ELF-1 (cell line): ENCODE data around the gene CYSLTR2.

Experiments used
- DNase-seq: peaks from one replicate; pipeline ENCODE4 v3.0.0-alpha.2; 2016; ENCODE audit warnings: low read depth, low spot score

The CYSLTR2 gene

GRCh38 chr13:48738311-48738710 lies 84.6 kb downstream of the CYSLTR2 start:
- no peak for DNase-seq

- no peak for DNase-seq
Measured at GRCh38 chr13:48739386-48739964, 85.7 kb downstream of the CYSLTR2 start.

DNA sequence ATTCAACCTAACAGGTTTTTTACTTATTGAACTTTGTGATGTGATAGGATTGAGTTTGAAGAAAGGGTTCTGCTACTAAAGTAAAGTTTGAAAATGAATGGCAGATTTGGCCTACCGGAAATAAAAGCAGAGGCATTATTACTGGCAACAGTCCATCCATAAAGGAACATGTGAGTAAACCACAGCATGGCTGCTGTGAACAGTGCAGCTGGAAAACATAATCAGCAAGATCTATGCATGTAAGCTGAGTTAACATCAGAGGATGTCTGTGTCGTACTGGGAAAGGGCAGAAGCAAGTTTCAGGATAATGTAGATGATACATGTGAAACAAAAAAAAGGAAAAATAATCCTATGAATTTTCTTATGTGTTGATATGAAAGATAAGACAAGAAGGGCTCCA lies 87.6 kb downstream of the CYSLTR2 start:
- no peak for DNase-seq

DNA sequence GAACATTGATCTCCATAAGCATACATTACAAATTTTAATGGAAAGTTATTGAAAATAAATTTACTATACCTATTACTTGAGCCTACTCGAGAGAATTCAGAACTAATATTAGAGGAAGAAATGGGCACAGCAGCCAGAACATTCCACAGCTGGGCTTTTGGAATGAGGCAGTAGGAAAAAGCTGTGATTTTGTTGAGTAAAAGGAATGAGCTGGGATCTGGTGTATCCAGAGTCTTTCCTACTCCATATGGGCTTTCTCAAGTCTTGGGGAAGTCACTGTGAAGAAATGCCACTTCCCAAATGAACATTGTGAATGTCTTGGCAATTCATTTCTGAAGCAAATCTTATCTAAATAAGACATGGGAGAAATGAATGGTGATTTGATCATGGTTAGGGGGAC lies 93.1 kb downstream of the CYSLTR2 start:
- DNase-seq = no peak

DNA sequence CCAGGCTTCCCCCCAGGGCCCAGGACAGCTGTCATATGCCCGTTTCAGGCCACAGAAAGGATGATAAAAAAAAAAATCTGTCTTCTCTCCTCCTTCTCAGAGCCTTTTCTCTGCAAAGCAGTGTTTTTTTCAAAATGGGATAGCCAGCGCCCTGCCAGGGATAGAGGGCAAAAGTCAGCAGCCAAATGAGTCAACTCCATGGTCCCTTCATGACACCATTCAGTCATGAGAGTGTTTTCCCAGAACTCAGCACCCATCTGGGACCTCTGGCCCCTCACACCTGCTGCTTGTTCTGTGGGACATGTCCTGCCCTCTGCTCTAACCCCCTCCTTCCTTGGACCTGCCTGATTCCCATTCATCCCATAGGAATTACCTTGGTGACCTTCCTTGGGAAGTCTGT lies 95.0 kb downstream of the CYSLTR2 start:
- no peak for DNase-seq

- no peak for DNase-seq
Measured at GRCh38 chr13:48749144-48749543, 95.4 kb downstream of the CYSLTR2 start.

- peak; percentile 73 for DNase-seq
Measured at GRCh38 chr13:48749699-48750473, 96.2 kb downstream of the CYSLTR2 start.

- DNase-seq = no peak
Measured at GRCh38 chr13:48750588-48751383, 97.1 kb downstream of the CYSLTR2 start.

DNA sequence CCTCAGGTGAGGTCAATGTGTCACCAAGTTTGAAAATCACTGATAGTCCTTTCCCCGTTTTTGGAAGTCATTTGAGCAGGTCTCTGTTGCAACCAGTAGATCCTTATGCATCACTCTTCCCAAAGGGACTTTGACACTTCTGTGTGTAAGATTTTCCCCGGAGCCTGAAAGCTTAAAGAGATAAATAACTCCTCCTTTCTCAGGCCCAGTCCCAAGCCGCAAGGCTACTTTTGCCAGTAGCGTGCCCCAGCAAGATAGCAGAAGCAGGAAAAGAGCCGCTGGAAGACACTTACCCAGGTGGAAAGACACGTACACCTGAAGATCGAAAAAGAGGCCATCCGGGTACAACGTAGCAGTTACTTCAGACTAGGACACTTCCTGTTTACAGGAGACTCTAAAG lies 106.9 kb downstream of the CYSLTR2 start:
- DNase-seq = no peak
